GM18909 (cell line): ENCODE measurements around the gene LPAR5.

ENCODE experiments used
- ATAC-seq: cut with Tn5 transposase; IDR thresholded peaks from one replicate; pipeline ENCODE4 v1.9.1; 2021; ENCODE audit warnings: mild to moderate bottlenecking; ENCODE audit not compliant: unreplicated experiment, poor library complexity

The LPAR5 gene

DNA sequence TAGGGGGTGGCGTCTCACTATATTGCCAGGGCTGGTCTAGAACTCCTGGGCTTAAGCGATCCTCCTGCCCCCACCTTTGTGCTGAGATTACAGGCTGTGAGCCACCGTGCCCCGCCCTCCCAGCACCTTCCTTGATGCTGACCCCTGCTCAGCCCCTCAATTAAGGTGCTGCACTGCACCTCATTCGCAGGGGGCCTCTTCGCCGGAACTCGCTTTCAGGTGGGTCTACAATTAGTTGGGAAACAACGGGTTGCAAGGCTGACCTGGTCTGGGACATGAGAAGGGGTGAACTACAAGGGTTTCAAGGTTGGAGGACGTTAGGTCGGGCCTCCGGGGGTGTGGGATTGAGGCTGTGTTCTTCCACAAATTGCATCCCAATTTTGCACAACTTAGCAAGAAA is 66.4 kb downstream of the LPAR5 start:
- no peak for ATAC-seq
